Body of pancreas (tissue), 4 donors: ENCODE measurements around the gene POU3F1.

Experiments
- CTCF ChIP-seq, 7 experiments: fragments of 450-650 bp in 4 of 7; fragments of 200-600 bp in 3 of 7; sonication (generic) in 3 of 7; IDR thresholded peaks; one replicate each; pipeline ENCODE4 v1.5.1; 2016 to 2019; ENCODE audit warnings: antibody characterized with exemption in 7 of 7
- POLR2A ChIP-seq, 3 donors: fragments of 450-650 bp; IDR thresholded peaks; one replicate each; pipeline ENCODE4 v1.6.1; 2016; ENCODE audit warnings: antibody characterized with exemption in 3 of 3, mild to moderate bottlenecking in 2 of 3

- TF ChIP-seq CTCF (IDR thresholded peaks at IDR 0.05), result no peak
- no peak for TF ChIP-seq POLR2A (IDR thresholded peaks at IDR 0.05)
Measured at GRCh38 chr1:38015978-38016725, 30.4 kb downstream of the POU3F1 start.
